GM19240 (cell line): Measurements from ENCODE around the gene RHOG.
"Not testable (repeated sequence)": the region's sequence is repeated elsewhere in the genome, so short reads cannot be mapped to it uniquely, and the experiment has no call there.

ENCODE experiments used
- DNase-seq: peaks from one replicate; pipeline ENCODE4 v3.0.0; 2011; ENCODE audit warnings: low spot score; ENCODE audit not compliant: insufficient read length

RHOG gene

DNA sequence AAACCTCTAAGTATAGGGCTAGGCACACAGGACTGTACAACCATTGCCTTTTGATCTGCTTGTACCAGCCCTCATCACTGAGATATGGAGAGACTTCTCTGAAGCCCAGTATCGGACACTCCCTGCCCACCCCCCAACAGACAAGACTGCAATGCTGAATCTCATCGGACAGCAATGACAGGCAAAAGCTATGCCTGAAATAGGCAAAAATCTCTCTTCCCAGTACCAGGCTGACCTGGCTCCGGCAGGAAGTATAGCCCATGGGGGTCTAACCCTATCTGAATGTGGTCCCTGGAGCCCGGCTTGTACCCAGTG lies 6.5 kb downstream of the RHOG start:
- DNase-seq: no peak

DNA sequence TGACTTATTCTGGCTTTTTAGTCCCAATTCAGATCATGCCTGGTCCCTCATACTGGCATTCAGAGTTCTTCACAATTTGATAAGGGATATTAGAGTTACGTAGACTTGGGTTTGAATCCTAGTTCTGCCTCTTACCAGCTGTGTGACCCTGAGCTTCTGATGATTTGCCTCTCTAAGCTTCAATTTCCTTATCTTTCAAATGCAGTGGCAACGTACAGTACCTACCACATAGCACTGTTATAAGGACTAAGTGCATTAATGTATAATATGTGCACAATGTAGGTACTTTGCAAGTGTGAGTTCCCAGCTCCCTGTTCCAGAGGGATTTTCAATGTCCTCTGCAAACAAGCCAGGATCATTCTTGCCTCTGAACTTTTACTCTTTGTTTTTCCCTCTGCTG lies 7.3 kb downstream of the RHOG start:
- no peak for DNase-seq

DNA sequence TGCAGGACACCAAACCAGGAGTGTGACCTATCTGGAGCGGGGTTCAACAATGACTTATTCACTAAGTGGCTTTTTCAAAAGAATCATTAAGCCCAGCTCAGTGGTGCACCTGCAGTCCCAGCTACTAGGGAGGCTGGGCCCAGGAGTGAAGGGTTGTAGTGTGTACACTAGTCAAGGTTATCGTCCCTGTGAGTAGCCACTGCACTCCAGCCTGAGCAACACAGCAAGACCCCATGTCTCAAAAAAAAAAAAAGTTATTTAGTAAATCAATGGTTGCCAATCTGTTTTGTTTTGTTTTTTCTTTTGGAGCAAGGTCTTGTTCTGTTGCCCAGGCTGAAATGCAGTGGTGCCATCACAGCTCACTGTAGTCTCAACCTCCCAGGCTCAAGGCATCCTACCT lies 7.9 kb downstream of the RHOG start:
- no peak for DNase-seq

DNA sequence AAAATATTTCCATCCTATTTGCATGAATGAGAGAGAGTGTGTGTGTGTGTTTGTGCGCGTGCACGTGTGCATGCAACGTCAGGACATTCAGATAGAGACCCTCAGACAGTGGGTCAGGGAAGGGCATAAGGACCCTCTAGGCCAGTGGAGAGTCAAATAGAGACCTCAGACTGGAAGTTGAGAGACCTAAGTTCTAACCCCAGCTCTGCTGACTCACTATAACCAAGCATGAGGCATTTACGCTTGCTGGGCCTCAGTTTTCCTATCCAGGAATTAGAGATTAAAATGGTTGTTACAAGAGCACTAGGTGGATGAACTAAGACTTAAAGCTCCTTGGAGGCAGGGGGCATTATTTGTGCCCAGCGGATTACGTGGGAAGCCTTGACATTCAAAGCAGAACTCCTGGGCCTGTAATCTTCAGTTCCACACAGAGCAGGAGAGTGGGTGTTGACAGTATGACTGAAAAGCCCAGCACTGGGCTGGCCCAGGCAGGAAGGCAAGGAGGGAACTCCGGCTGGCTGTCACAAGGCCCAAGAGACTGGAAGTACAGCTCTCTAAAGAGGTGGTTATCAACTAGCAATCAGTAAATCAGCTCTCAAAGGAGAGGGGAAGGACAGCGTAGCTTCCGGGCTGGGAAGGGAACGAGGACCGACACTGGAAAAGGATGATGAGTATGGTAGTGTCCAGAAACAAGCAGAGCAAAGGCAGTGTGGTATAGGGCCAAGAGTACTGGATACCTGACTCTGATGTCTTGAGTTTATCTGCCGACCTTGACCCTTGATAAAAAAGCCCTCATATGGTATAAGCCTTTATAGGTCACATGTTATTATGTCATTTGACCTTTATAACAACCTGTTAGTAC lies 9.2 kb downstream of the RHOG start:
- no peak for DNase-seq

DNA sequence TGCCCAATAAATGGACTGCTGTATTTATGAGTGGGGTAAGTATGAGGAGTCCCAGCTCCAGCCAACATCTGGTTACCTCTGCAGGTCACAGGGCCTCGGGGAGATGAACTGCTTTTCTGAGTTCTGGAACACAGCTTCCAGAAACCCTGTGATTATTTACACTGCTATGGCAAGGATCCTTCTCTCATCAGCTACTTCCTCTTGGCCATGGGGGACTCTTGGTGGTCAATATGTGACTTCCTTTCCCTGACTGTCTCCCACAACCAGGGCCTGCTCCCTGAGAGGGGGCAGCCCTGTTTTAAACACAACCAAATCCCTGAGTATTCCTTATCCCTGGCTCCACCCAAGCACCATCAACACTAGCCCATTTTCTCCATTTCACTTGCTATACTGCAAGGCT lies 10.0 kb downstream of the RHOG start:
- DNase-seq: no peak

DNA sequence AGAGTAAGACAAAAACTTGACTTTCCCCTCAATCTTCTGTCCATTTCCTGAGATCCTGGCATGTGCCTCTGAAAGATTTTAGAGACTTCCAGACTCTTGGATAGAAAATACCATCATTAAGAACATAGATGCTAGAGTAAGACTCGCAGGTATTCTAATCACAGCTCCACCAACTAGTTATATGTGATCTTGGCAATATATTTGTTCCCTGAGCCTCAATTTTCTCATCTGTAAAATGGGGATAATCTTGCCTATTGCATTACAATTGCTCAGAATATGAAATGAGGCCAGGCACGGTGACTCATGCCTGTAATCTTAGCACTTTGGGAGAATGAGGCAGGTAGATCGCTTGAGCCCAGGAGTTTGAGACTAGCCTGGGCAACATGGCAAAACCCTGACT lies 10.7 kb downstream of the RHOG start:
- no peak for DNase-seq

DNA sequence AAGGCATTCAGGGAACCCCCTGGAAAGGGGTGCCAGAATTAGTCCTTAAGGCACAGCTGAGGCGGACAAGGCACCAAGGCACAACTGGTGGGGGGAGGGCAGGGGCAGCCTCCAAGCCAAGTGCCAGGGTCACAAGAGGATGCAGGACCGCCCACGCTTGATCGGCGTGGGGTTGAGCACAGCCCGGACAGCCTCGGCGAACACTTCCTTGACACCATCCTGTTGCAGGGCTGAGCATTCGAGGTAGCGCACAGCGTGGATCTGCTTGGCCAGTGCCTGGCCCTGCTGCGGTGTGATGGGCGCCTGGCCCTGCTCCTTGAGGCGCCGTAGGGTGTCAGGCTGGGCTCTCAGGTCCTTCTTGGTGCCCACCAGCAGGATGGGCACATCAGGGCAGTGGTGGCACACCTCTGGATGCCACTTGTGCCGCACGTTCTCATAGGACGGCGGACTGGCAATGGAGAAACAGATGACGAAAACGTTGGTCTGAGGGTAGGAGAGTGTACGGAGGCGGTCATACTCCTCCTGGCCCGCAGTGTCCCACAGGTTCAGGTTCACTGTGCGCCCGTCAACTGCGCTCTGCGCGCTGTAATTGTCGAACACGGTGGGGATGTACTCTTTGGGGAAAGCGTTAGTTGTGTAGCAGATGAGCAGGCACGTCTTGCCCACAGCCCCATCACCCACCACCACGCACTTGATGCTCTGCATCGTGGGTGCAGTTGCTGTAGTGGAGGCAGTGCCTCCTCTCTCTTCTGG lies 13.1 kb downstream of the RHOG start:
- DNase-seq: no peak

DNA sequence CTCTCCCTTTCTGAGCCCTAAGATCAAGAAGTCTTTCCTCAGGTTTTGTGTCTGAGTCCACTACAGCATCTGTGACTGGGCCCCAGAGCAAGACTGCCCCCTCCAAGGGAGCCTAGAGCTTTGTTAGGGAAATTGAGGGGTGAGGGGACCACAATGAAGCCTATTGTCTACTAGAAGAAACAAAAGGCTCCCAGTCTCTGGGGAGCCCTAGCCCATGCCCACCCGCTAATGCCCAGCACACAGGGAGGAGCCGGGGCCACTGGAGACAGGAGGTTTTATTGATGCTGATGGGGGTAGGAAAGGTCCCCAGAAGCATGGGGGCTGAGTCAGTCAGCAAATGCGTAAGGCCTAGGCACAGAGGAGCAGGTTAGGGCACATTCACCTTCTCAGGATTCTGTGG lies 14.0 kb downstream of the RHOG start:
- DNase-seq: no peak

DNA sequence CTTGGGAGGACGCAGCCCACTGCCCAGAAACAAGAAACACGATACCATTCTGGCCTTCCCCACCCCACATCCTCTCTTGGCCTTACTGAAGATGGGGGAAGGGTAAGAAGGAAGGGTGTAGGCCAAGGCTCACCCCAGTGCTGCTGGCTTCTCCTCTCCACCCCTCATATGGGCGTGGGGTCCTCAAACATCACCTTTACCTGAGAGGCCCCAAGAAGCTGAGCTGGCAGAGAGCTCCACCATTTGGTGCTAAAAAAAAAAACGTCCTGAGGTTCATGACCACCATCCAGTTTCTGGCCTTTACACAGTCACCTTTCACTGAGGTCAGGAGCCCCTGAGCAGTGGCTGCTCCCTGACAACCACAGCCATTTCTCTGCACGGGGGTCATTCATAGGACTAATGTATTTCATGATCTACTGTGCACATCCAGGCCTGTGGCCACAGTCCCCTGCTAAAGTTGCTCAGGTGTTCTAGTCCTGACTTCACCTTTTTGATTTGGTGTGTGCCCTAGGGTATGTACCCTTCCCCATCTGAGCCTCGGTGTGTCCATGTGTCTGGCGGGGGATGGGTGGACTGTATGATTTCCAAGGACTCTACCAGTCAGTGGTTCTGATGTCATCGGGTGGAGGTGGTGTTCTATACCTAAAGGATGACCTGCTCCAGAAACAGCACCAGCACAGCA lies 15.1 kb downstream of the RHOG start:
- DNase-seq: no peak

DNA sequence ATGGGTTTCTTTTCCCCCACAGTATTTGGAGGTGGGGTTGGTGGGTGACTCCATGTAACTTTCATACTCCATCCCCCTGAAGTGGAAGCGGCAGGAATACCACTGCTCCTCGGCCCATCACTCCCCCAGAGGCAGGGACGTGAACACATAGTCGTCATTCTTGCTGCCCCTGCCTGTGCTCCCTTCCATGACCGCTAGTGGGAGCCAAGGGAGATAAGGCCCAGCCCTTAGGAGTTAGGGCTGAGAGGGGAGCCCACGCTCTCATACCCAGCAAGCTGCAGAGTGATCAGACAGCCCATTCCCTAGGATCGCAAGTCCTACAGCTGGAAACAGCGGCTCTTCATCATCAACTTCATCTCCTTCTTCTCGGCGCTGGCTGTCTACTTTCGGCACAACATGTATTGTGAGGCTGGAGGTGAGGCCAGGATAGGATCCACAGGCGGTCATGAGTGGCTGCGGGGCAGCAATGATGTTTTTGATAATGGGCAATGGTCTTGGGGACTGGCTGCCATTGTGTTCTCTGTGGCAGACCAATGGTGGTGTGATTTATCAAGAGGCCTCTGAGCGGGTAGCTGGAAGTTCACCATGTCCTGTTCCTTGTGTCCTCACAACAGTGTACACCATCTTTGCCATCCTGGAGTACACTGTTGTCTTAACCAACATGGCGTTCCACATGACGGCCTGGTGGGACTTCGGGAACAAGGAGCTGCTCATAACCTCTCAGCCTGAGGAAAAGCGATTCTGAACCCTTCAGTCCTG lies 15.9 kb downstream of the RHOG start:
- DNase-seq: no peak

DNA sequence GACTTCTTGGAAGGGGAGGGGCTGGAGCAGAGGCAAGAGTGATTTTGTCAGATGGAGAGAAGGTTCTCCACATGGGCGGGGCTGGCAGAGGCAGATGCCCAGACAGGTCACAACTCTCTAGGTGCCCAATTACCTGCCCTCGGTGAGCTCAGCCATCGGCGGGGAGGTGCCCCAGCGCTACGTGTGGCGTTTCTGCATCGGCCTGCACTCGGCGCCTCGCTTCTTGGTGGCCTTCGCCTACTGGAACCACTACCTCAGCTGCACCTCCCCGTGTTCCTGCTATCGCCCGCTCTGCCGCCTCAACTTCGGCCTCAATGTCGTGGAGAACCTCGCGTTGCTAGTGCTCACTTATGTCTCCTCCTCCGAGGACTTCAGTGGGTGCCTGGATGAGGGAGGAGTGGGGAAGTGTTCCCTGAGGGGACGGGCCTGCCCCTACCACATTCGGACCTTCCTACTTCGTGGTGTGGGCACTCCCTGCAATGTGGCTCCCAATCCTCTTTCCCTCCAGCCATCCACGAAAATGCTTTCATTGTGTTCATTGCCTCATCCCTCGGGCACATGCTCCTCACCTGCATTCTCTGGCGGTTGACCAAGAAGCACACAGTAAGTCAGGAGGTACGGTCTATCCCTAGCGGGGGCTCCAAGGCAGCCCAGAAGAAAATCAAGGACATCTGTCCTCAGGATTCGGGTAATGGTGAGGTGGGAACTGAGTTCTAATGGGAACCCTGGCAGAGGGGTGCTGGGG lies 16.8 kb downstream of the RHOG start:
- no peak for DNase-seq

DNA sequence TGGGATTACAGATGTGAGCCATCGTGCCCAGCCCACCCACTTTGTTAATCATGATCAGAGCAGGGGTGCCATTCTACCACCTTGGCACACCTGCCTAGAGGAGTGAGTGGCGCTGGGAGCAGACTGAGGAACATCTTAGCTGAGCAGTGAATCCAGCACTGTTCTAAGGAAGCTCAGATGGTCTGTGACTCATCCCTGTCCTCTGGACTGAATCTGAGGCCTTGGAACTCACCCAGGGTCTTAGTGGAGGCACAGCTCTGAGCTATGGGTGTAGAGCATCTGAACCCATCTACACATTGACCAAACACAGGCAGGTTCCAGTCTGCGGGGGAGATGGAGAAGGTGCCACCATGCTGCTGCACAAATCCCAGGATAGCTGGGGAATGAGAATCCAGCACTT lies 17.5 kb downstream of the RHOG start:
- DNase-seq: no peak

DNA sequence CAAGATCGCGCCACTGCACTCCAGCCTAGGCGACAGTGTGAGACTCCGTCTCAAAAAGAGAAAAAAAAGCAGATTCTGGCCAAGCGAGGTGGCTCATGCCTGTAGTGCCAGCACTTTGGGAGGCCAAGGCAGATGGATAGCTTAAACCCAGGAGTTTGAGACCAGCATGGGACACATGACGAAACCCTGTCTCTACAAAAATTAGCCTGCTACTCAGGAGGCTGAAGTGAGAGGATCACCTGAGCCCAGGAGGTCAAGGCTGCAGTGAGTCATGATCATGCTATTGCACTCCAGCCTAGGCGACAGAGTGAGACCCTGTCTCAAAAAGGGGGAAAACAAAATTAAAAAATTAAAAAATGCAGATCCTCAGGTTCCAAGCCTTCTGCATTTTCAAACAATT lies 18.4 kb downstream of the RHOG start:
- no peak for DNase-seq

DNA sequence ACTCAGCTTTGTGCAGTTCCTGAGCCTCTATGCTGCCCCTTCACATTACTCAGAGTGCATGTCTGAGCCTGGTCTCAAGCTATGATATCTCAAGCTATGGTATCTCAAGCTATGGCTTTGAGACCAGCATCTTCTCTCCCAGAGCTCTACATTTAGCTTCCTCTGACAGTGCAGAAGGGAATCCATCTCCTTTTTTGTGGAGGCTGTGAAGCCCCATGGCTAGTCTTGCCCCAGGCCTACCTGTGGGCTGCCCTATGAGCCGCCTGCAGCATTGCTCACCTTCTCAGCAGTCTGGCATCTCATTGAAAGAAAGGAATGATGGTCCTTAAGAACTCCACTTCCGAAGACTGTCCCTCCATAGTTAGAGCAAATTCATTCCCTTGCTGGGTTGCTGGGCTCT lies 19.8 kb downstream of the RHOG start:
- no peak for DNase-seq

DNA sequence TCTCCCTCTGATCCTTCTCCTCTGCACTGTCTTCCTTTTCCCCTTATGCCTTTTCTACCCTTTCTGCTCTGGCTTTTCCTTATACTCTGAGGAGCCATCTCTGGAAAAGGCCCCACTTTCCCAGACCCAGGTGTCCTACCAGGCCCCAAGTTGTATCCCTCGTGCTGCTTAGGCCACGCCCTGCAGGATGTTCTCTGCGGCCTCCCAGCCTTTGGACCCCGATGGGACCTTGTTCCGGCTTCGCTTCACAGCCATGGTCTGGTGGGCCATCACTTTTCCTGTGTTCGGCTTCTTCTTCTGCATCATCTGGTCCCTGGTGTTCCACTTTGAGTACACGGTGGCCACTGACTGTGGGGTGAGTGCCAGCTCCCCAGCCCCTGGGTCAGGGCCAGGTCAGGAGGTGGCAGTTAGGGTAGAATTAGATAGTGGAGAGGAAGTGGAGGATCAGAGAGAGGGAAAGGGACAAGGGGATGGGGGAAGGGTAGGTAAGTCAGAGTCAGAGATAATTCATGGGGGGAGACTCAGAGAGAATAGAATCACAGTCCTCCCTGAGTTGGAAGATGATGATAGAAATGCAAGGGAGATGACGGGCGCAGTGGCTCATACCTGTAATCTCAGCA lies 23.5 kb downstream of the RHOG start:
- no peak for DNase-seq

DNA sequence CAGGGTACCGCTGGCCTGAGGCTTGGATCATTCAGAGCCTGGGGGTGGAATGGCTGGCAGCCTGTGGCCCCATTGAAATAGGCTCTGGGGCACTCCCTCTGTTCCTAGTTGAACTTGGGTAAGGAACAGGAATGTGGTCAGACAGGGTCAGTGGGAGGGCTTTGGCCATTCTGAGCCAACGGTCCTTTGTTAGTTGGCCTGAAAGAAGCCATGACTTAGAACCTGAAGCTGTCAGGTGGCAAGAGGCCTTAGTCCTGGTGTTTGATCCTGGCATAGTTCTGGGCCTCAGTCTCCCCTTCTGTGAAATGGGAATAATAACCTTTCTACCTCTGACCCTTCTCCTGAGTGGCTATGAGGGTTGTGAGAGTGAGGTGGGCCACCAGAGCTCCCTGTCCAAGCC lies 24.1 kb downstream of the RHOG start:
- no peak for DNase-seq

DNA sequence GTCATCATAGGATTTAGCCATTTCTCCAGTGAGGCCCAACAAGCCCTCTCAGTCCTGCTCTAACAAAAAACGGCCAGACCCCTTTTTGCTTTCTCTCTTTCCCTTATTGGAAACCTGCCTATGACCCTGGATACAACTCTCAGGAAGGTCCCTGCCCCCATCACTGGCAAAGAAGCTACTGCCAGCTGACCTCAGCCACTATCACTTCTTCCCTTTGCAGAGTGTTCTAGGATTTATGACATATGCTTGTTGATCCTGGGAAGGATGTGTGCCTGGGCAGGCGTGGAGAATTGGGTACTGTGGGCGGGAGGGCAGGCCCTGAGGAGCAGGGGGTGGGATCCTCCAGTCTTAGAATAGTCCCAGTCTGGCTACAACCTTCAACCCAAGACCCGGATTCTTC lies 24.9 kb downstream of the RHOG start:
- no peak for DNase-seq

DNA sequence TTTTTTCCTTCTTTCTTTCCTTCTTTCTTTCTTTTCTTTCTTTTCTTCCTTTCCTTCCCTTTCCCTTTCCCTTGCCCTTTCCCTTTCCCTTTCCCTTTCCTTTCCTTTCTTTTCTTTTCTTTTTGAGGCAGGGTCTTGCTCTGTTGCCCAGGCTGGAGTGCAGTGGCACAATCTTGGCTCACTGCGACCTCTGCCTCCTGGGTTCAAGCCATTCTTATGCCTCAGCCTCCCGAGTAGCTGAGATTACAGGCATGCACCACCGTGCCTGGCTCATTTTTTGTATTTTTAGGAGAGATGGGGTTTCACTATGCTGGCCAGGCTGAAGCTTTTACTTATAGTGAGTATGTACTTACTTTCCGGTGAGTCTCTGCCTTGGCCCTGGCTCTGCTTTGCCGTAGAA lies 25.9 kb downstream of the RHOG start:
- DNase-seq: not testable (repeated sequence)

DNA sequence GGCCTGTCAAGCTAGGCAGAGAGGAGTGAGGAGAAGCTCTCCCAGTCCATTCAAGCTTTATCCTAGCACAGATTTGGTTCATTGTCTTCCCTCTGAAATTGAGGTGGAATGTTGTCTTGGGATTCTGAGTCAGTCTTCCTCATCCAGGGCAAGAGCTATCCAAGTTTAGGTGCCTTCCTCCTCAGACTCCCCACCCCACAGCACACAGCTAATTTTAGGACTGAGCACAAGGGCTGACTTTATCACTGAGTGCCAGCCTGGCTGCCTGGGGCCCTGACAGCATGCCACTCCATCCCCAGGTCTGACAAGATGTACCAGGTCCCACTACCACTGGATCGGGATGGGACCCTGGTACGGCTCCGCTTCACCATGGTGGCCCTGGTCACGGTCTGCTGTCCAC lies 29.8 kb downstream of the RHOG start:
- DNase-seq: no peak

DNA sequence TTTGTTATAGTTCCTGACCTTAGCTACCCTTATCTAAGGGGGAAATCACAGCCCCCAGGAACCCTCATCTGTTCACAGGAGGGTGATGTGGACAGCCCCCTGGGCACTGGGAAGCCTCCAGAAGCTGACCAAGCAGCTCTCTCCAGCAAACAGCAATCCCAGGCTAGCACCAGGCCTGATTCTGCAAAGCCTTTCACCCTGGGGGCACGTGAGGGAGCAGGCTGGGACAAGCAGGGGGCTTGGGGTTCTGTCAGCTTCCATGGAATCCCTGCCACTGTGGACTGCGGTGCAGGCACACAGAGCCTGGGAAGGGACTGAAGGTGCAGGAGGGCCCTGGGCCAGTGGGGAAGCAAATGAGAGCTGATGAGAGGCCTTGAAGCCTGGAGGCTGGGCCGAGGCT lies 30.3 kb downstream of the RHOG start:
- DNase-seq: no peak

DNA sequence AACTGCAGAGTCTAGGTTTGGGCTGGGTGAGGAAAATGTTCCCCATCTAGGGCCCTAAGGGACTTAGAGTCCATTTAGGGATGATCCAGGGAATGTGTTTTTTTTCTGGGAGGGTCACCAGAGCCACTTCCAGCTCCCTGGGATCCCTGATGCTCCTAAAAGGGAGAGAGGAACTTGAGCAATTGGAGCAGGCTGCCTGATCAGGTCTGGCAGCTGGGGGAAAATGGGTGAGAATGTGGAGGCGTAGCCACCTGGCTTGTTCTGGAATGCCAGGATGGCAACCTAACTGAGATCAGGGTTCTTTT lies 31.2 kb downstream of the RHOG start:
- DNase-seq: no peak
